Measurements from ENCODE around the gene PRDM16. TPM values are rescaled to one million over a fixed set of nuclear protein-coding genes. Genes with fewer than 3 reads are reported as not detected.

The PRDM16 gene
- total and polyA plus RNA-seq, 2 donors (not counting 1 experiment from before 2014, with no cell fraction given): 0.03 to 0.12 TPM

DNA sequence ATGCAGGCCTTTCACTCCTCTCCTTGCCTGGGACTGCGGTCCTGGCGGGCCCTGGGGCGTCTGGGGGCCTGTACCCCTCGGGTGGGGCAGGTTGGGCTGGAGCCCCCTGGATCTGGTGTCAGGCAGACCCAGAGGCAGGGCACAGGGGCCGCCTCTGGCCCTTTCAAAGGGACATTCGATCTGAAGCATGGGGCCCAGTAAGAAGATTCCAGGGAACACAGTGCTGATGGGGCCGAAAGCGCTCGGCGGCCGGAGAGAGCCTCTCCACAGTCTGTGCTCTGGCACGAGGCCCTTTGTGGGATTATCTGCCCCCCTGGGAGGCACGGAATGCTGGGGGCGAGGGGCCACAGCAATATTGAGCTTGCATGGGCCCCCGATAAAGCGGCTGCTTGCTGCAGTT lies 15.2 kb downstream of the PRDM16 start:
- TF ChIP-seq EZH2 (IDR thresholded peaks at IDR 0.05; ENCODE audit: borderline replicate concordance, insufficient read depth, low read depth, low read length, poor library complexity, severe bottlenecking) (no peak), CTCF (IDR thresholded peaks at IDR 0.05) (no peak)
- ATAC-seq (ENCODE audit: low read depth): no peak
- CTCF ChIA-PET: no interaction called here

DNA sequence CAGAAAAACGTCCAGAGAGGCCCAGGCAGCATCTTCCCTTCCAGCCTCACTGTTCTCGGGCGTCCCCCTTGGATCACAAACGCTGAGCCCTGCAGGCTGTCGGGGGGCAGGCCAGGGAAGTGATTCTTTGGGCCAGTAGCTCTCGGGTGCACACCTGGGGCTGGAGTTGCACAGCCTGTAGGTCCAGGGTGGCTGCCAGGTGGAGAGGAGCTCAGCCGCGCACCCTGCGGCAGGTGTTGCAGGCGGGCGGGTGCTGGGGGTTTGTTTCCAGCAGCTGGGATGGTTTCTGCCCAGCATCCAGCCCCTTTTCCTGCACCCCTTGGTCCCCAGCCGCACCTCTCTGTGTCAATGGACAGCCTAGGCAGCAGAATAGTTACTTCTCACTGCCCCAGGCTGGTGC lies 15.7 kb downstream of the PRDM16 start:
- H2AFZ ChIP-seq (ENCODE audit: insufficient read depth, low read depth, low read length, poor library complexity, severe bottlenecking): no peak overlapping the region
- no peak for DNase-seq
- ChIA-PET POLR2A (no interaction called here), CTCF (no interaction called here)
- Mint-ChIP-seq H3K4me3 (no peak overlapping the region), H3K4me1 (no peaks in the 10 kb centered on the region), H3K9me3 (ENCODE audit: insufficient read depth) (no peaks in the 10 kb centered on the region), H3K27ac (no peak overlapping the region), H3K27me3 (peaks cover 3% of the 10 kb centered on the region)
- no peaks in the 10 kb centered on the region for H3K4me1 ChIP-seq (ENCODE audit: control insufficient read depth in 2 of 2, insufficient read depth in 2 of 2, low read length in 2 of 2)
- no peaks in the 10 kb centered on the region for H3K27me3 ChIP-seq (replicated peaks in 1 of 4; ENCODE audit: control extremely low read depth in 1 of 4, control insufficient read depth in 3 of 4, insufficient read depth in 4 of 4, low read length in 3 of 4)
- no peak for TF ChIP-seq CTCF (IDR thresholded peaks at IDR 0.05)
- no peak for TF ChIP-seq EZH2 (IDR thresholded peaks at IDR 0.05; ENCODE audit: borderline replicate concordance, insufficient read depth, low read depth, low read length, poor library complexity, severe bottlenecking)
- no peaks in the 10 kb centered on the region for H3K9me3 ChIP-seq (ENCODE audit: control extremely low read depth in 1 of 3, control insufficient read depth in 2 of 3, insufficient read depth in 1 of 3, low read length in 2 of 3)
- H3K4me2 ChIP-seq (replicated peaks; ENCODE audit: low read depth, low read length, poor library complexity, severe bottlenecking): no peak overlapping the region
- intact Hi-C loops (cut with micrococcal nuclease): no loop called here
- no peak for ATAC-seq (ENCODE audit: low read depth)
- H3K27ac ChIP-seq (ENCODE audit: low read length in 2 of 2): no peak overlapping the region
- no peaks in the 10 kb centered on the region for H4K20me1 ChIP-seq (ENCODE audit: control insufficient read depth, insufficient read depth, low read length, poor library complexity, severe bottlenecking)
- H3K36me3 ChIP-seq (replicated peaks in 1 of 2; ENCODE audit: control extremely low read depth in 1 of 2, control insufficient read depth in 1 of 2, extremely low read depth in 1 of 2, insufficient read depth in 2 of 2, low read length in 1 of 2): no peaks in the 10 kb centered on the region
- H3K9ac ChIP-seq (ENCODE audit: low read length): no peak overlapping the region
- H3K4me3 ChIP-seq (ENCODE audit: control extremely low read depth in 1 of 5, extremely low read depth in 1 of 5, insufficient read depth in 1 of 5, low read depth in 2 of 5, low read length in 4 of 5): no peak overlapping the region
- 93% methylated on average over 12 of the region's 12 CpGs for WGBS (ENCODE audit: insufficient coverage)
- H3K79me2 ChIP-seq (ENCODE audit: control insufficient read depth, insufficient read depth, low read length): no peaks in the 10 kb centered on the region

More for the DNA sequence above, 15.2 kb downstream of the PRDM16 start:
- intact Hi-C loops (cut with micrococcal nuclease): no loop called here
- Histone ChIP-seq H3K4me3 (ENCODE audit: control extremely low read depth in 1 of 5, extremely low read depth in 1 of 5, insufficient read depth in 1 of 5, low read depth in 2 of 5, low read length in 4 of 5) (no peak overlapping the region), H3K9ac (ENCODE audit: low read length) (no peak overlapping the region), H4K20me1 (ENCODE audit: control insufficient read depth, insufficient read depth, low read length, poor library complexity, severe bottlenecking) (no peaks in the 10 kb centered on the region), H3K36me3 (replicated peaks in 1 of 2; ENCODE audit: control extremely low read depth in 1 of 2, control insufficient read depth in 1 of 2, extremely low read depth in 1 of 2, insufficient read depth in 2 of 2, low read length in 1 of 2) (no peaks in the 10 kb centered on the region), H3K4me1 (ENCODE audit: control insufficient read depth in 2 of 2, insufficient read depth in 2 of 2, low read length in 2 of 2) (no peaks in the 10 kb centered on the region), H3K27me3 (replicated peaks in 1 of 4; ENCODE audit: control extremely low read depth in 1 of 4, control insufficient read depth in 3 of 4, insufficient read depth in 4 of 4, low read length in 3 of 4) (no peaks in the 10 kb centered on the region), H3K9me3 (ENCODE audit: control extremely low read depth in 1 of 3, control insufficient read depth in 2 of 3, insufficient read depth in 1 of 3, low read length in 2 of 3) (no peaks in the 10 kb centered on the region), H2AFZ (ENCODE audit: insufficient read depth, low read depth, low read length, poor library complexity, severe bottlenecking) (no peak overlapping the region), H3K27ac (ENCODE audit: low read length in 2 of 2) (no peak overlapping the region), H3K79me2 (ENCODE audit: control insufficient read depth, insufficient read depth, low read length) (no peaks in the 10 kb centered on the region), H3K4me2 (replicated peaks; ENCODE audit: low read depth, low read length, poor library complexity, severe bottlenecking) (no peak overlapping the region)
- no peaks in the 10 kb centered on the region for H3K9me3 Mint-ChIP-seq (ENCODE audit: insufficient read depth)
- H3K4me3 Mint-ChIP-seq: no peak overlapping the region
- 88% methylated on average over 16 of the region's 16 CpGs for WGBS (ENCODE audit: insufficient coverage)
- peaks cover 4% of the 10 kb centered on the region for H3K27me3 Mint-ChIP-seq
- H3K4me1 Mint-ChIP-seq: no peaks in the 10 kb centered on the region
- H3K27ac Mint-ChIP-seq: no peak overlapping the region
- DNase-seq: no peak
- POLR2A ChIA-PET: no interaction called here
